GM12891 (cell line): ENCODE data around the gene IQGAP3.

Experiments used
- DNase-seq: peaks from one replicate; pipeline ENCODE4 v3.0.0; 2011; ENCODE audit warnings: low spot score; ENCODE audit not compliant: insufficient read length
- FAIRE-seq: peaks from 2 replicates; lab custom pipeline; 2011; peaks lifted over from hg19 to GRCh38; lab: Jason Lieb, UNC
- PAX5 ChIP-seq: IDR thresholded peaks from 2 replicates; pipeline ENCODE4 v1.6.1; 2011; ENCODE audit warnings: low read length, moderate library complexity, mild to moderate bottlenecking; ENCODE audit not compliant: insufficient read depth, severe bottlenecking
- POLR2A ChIP-seq: IDR thresholded peaks from 2 replicates; pipeline ENCODE4 v1.6.1; 2011; ENCODE audit warnings: low read depth, low read length, control low read depth
- POLR2AphosphoS5 ChIP-seq: IDR thresholded peaks from 2 replicates; pipeline ENCODE4 v1.6.1; 2011; ENCODE audit warnings: low read depth, low read length, control low read depth
- POU2F2 ChIP-seq: IDR thresholded peaks from 2 replicates; pipeline ENCODE4 v1.6.1; 2011; ENCODE audit warnings: low read depth, mild to moderate bottlenecking, control low read depth, low read length, moderate library complexity
- SPI1 ChIP-seq: IDR thresholded peaks from 2 replicates; pipeline ENCODE4 v1.6.1; 2011; ENCODE audit warnings: low read depth, low read length, control low read depth
- TAF1 ChIP-seq: IDR thresholded peaks from 2 replicates; pipeline ENCODE4 v1.6.1; 2011; ENCODE audit warnings: low read depth, low read length, control low read depth

Gene IQGAP3

DNA sequence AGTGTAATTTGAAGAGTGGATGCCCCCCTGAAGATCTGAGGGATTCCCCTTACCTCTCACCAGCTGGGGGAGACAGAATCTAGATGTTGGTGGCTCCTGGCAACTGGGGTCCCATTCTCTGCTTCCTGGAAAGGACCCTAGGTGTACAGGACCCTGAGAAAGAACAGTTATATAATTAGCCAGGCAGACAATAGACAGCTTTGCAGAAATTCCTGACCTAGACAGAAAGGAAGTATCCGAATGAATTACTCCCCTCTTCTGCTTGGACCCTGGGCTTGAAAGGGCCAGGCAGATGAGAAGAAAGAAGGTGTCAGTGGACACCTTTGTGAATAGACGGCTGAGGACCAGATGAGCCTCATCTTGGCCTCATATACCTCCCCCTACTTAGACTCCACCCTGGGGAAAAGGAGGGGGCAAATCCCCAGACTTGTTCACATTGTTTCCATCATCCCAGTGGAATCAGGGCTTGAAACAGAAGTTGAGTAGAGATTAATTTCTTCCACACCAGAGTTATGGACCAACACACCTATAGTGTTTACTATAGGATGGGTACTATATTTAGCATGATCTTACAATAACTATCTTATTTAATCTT lies 1.8 kb upstream of the IQGAP3 start:
- DNase-seq (no peak), FAIRE-seq (no peak)
- TF ChIP-seq POU2F2, result no peak
- TF ChIP-seq POLR2AphosphoS5, result no peak
- TF ChIP-seq SPI1, result no peak
- TF ChIP-seq POLR2A, result no peak
- no peak for TF ChIP-seq PAX5
- no peak for TF ChIP-seq TAF1

DNA sequence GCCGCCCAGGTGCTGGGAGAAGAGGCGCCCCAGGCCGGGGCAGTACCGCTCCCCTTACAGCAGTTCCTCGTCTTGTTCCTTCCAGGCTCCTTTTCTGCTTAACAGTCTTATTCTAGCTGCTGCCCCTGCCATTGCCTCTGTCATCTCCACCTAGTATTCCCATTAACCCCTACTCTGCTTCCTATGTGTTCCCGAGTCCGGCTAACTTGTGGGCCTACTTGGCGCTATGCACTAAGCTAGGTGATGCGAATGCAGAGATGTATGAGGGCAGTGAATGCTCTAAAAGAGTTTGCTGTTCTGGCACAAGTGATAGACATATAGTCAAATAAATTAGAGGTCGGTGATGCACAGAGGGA lies 276 bp upstream of the IQGAP3 start:
- DNase-seq, result no peak
- no peak for TF ChIP-seq POLR2AphosphoS5
- no peak for TF ChIP-seq POU2F2
- TF ChIP-seq POLR2A, result no peak
- no peak for TF ChIP-seq SPI1
- no peak for TF ChIP-seq PAX5
- TF ChIP-seq TAF1, result no peak
- no peak for FAIRE-seq

DNA sequence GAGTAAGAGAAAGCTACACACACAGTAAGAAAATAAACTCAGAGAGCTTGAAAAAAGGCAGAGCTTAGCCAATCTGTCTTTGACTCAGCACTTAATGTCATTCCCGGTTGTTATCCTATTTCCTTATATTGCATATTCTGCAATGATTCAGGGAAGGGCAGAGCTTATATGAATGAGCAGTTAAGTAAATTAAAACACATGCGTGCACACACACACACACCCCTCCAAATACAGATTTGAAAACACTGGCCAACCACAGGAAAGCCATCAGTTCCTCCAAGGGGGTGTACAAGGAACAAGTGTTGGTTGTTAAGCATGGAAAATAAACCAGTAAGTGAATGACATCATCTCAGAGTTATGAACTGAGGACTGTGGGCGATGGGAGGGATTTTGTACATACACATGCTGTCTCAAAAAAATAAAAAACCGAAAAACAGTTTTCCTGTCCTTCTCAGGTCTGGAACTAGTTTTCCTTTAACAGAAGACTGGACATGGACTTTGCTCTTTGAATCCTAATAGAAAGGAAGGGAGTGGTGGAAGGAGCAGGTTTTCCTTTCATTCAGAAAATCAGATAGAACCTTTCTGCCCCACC lies 1.0 kb downstream of the IQGAP3 start:
- DNase-seq, result no peak
- FAIRE-seq, result no peak
- no peak for TF ChIP-seq SPI1

DNA sequence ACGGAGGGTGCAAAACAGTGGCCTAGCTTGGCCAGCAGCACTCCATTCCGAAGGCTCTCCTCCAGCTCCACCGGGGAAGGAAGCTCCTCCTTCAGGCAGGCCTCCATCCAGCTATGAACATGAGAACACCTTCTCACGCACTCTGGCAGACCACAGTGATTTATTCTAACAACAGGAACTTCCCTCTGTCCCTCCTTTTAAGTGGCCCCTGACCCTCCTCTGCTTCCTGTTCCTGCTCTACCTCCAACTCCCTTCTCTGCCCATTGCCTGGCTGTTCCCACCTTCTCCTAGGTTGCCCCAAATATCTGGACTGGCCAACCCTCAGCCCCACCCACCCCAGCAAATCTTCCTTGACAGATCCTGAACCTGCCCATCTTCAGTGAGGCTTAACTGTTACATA lies 5.9 kb downstream of the IQGAP3 start:
- FAIRE-seq (no peak), DNase-seq (no peak)
- no peak for TF ChIP-seq TAF1
- no peak for TF ChIP-seq POLR2A
- no peak for TF ChIP-seq POLR2AphosphoS5
- no peak for TF ChIP-seq SPI1
- TF ChIP-seq POU2F2, result no peak
- TF ChIP-seq PAX5, result no peak

DNA sequence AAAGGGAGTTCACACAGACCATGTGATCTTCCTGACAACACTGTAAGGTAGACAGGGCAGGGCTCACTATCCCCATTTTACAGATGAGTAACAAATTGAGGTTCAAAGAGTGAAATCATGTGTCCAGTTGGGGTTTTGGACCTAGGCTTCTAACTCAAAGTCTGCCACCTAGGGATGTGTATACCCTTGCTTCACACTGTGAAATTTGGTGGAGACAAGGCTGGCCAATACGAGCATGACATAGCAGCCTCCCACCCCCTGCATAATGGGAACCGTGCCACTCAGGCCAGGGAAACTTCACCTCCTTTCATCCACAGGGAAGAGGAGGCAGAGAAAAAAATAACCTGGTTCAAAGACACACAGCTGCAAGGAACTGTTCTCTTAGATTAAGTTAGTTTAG lies 6.8 kb downstream of the IQGAP3 start:
- FAIRE-seq, result no peak
- DNase-seq, result no peak
- TF ChIP-seq POU2F2, result no peak
- no peak for TF ChIP-seq TAF1
- TF ChIP-seq SPI1, result no peak
- no peak for TF ChIP-seq POLR2A
- no peak for TF ChIP-seq POLR2AphosphoS5
- no peak for TF ChIP-seq PAX5

DNA sequence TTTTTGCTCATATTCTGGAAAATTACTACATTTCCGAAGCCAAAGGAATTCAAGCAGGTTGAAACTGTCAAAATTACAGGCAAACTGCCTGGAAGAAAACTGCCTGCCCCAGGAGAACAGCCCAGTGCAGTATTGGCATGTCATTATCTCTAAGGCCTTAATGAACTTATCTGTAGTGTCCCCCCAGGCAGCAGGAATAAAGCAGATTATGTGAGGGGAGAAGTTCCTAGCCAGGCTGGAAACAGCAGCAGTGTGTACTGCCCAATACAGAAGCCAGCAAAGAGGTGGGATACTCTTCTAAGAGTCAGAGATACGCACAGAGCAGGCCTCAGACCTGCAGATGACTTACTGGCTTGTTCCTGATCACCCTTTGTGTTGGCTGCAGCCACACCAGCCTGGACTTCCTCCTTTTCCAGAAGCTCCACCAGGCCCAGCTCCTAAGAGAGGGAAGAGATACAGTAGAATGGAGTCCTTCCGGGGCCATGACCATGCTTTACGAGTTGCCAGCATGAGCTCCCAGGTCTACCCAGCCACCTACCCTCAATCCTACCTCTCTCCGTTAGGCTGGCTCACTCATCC lies 11.7 kb downstream of the IQGAP3 start:
- FAIRE-seq (no peak), DNase-seq (no peak)
- TF ChIP-seq PAX5 (no peak), POLR2AphosphoS5 (no peak), TAF1 (no peak), POLR2A (no peak), POU2F2 (no peak), SPI1 (no peak)

DNA sequence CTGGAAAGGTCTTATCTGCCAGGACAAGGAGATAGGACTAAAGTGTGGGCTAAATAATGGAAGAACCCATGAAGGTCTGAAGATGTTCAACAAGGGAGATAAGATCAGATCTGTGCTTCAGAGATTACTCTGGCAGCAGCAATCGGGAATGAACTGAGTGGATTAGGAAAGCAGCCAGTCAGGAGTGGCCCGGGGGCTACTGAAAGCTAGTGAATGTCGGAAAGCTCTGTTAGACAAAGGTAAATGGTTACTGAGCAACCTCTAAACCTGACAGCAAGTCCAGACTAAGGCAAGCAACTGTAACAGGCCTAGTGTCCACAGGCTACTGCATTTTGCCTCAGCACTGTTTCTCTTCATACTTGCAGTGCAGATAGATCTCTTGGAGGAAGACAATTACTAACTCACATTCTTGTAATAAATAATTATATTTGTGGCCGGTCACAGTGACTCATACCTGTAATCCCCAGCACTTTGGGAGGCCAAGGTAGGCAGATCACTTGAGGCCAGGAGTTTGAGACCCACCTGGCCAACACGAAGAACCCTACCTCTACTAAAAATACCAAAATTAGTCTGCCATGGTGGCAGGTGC lies 12.5 kb downstream of the IQGAP3 start:
- FAIRE-seq, result no peak
- DNase-seq, result no peak
- TF ChIP-seq SPI1 (no peak), POU2F2 (no peak), TAF1 (no peak), POLR2A (no peak), PAX5 (no peak)

DNA sequence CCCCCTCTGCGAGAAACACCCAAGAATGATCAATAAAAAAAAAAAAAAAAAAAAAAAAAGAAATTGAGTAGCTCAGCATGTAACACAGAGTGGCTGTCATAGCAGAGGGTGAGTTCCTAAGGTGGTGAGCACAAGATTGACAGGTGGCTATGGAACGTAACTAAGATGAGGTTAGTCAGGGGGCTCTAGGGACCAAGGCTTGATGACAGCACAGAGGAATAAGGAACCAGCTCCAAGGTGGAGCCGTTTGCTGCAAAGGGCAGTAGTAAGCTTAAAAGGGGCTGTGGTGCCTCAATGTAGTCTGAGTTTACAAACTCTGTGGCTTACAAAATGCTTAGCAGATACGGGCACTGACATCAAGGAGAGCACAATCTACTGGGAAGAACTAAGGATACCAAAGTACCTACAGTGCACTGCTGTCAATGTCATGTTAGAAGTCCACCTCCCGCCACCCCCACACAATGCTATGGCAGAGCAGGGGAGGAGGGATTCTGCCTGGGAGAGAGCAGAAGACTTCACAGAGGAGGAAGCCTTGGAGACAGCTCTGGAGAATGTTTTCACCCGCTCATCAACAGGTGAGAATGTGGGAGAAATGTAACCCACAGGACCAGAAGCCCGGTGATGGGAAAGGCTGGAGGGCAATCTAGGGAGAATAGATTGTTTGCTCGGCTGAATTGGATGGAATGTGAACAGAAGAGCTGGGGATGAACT lies 13.1 kb downstream of the IQGAP3 start:
- TF ChIP-seq POLR2A (no peak), TAF1 (no peak), SPI1 (no peak), POU2F2 (no peak), POLR2AphosphoS5 (no peak), PAX5 (no peak)

DNA sequence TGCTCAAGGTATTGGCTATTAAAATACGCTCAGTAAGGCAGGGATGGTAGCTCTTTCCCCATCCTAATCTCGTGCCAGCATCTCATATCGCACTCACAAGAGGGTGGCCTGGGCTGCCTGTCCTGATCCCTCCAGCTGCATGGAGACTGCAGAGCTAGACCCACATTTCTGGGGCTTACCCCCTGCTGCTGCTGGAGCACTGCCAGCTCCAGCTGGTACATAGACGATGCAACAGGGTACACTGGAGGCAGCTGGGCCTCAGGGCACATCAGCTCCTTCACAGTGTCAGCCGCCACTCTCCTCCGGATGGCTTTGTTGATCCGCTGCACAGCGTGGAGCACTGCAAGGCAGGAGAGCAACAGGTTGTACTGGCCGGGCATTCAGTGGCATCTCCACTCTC lies 16.0 kb downstream of the IQGAP3 start:
- FAIRE-seq, result no peak
- TF ChIP-seq SPI1 (no peak), POLR2A (no peak), POU2F2 (no peak), POLR2AphosphoS5 (no peak)

More for the DNA sequence above, 13.1 kb downstream of the IQGAP3 start:
- DNase-seq, result no peak
- no peak for FAIRE-seq

More for the DNA sequence above, 16.0 kb downstream of the IQGAP3 start:
- DNase-seq, result no peak
